ENCODE measurements around the gene IGF2R. TPM values are rescaled to one million over a fixed set of nuclear protein-coding genes. Genes with fewer than 3 reads are reported as not detected.

Gene IGF2R
- total RNA-seq, 1 donor from 2014 or later, result 73.4 TPM

DNA sequence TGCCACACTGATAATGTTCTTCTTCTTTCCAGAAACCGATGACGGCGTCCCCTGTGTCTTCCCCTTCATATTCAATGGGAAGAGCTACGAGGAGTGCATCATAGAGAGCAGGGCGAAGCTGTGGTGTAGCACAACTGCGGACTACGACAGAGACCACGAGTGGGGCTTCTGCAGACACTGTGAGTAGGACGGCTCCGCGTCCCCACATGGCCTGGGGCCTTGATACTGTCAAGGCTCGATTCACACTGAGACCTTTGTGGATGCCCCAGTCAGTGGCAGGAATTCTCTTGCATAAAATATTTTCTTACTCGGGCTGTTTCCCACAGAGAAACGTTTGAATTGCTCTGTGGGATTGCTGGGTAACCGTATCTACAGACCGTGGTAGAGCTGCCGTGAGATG is 111.2 kb downstream of the IGF2R start:
- DNase-seq (ENCODE audit: extremely low spot score in 2 of 2), result no peak
- no peaks in the 10 kb centered on the region for H3K27me3 ChIP-seq
- no peaks in the 10 kb centered on the region for H3K9me3 ChIP-seq
- no peak overlapping the region for H3K4me3 ChIP-seq
- H3K4me1 ChIP-seq, result no peaks in the 10 kb centered on the region
- H3K36me3 ChIP-seq, result peaks cover 0 to 74% of the 10 kb centered on the region in 2 donors
- H3K27ac ChIP-seq, result no peak overlapping the region
- intact Hi-C loops (cut with DNase I), result no loop called here
- TF ChIP-seq POLR2AphosphoS5 (IDR thresholded peaks at IDR 0.05; ENCODE audit: insufficient read depth in 1 of 2, low read depth in 1 of 2) (no peak), POLR2A (IDR thresholded peaks at IDR 0.05) (no peak)
- TF ChIP-seq, protein P1, sequence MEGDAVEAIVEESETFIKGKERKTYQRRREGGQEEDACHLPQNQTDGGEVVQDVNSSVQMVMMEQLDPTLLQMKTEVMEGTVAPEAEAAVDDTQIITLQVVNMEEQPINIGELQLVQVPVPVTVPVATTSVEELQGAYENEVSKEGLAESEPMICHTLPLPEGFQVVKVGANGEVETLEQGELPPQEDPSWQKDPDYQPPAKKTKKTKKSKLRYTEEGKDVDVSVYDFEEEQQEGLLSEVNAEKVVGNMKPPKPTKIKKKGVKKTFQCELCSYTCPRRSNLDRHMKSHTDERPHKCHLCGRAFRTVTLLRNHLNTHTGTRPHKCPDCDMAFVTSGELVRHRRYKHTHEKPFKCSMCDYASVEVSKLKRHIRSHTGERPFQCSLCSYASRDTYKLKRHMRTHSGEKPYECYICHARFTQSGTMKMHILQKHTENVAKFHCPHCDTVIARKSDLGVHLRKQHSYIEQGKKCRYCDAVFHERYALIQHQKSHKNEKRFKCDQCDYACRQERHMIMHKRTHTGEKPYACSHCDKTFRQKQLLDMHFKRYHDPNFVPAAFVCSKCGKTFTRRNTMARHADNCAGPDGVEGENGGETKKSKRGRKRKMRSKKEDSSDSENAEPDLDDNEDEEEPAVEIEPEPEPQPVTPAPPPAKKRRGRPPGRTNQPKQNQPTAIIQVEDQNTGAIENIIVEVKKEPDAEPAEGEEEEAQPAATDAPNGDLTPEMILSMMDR (IDR thresholded peaks at IDR 0.05), result no peak

DNA sequence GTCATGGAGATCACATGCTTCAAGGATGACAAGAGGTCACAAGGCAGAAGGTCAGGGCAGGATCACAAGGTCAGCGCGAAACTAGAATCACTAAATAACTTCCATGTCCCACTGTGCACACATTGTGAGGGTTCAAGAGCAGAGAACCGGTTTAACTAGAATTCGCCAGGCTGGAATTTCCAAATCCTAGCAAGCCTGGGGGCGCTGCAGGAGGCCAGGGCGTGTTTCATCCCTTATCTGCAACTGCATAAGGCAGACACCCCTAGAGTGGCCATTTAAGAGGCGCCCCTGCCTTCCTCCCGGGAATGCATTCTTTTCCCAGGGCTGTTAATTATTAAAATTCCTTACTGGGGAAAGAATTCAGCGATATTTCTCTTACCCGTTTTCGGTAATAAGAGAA is 112.5 kb downstream of the IGF2R start:
- peaks cover 0 to 86% of the 10 kb centered on the region in 2 donors for H3K36me3 ChIP-seq
- intact Hi-C loops (cut with DNase I), result no loop called here
- no peak overlapping the region for H3K4me3 ChIP-seq
- no peak for DNase-seq (ENCODE audit: extremely low spot score in 2 of 2)
- H3K4me1 ChIP-seq, result no peaks in the 10 kb centered on the region
- no peaks in the 10 kb centered on the region for H3K27me3 ChIP-seq
- H3K9me3 ChIP-seq, result no peaks in the 10 kb centered on the region
- TF ChIP-seq POLR2AphosphoS5 (IDR thresholded peaks at IDR 0.05; ENCODE audit: insufficient read depth in 1 of 2, low read depth in 1 of 2) (no peak), POLR2A (IDR thresholded peaks at IDR 0.05) (no peak)
- TF ChIP-seq, protein P1 (IDR thresholded peaks at IDR 0.05), result no peak
- no peak overlapping the region for H3K27ac ChIP-seq

DNA sequence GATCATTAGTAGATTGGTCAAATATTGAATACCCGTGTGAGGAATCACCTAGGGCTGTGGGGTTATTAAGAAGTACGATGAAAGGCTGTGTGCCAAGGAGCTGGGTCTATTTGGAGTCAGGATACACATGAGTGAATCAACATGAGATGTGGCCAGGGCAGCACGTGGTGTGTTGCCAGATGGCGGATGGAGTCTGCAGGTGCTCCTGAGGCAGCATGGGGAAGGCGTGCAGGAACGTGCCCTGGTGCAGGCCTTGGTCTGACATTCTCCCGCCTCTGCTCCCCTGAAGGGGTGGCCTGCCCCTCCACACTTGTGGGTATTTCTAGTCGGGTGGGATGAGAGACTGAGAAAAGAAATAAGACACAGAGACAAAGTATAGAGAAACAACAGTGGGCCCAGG is 113.7 kb downstream of the IGF2R start:
- H3K4me1 ChIP-seq, result no peaks in the 10 kb centered on the region
- no peak overlapping the region for H3K27ac ChIP-seq
- TF ChIP-seq POLR2AphosphoS5 (IDR thresholded peaks at IDR 0.05; ENCODE audit: insufficient read depth in 1 of 2, low read depth in 1 of 2) (no peak), POLR2A (IDR thresholded peaks at IDR 0.05) (no peak)
- TF ChIP-seq, protein P1 (IDR thresholded peaks at IDR 0.05), result no peak
- no peak for DNase-seq (ENCODE audit: extremely low spot score in 2 of 2)
- peaks cover 0 to 87% of the 10 kb centered on the region in 2 donors for H3K36me3 ChIP-seq
- no peaks in the 10 kb centered on the region for H3K9me3 ChIP-seq
- no peak overlapping the region for H3K4me3 ChIP-seq
- H3K27me3 ChIP-seq, result no peaks in the 10 kb centered on the region
- intact Hi-C loops (cut with DNase I), result no loop called here

DNA sequence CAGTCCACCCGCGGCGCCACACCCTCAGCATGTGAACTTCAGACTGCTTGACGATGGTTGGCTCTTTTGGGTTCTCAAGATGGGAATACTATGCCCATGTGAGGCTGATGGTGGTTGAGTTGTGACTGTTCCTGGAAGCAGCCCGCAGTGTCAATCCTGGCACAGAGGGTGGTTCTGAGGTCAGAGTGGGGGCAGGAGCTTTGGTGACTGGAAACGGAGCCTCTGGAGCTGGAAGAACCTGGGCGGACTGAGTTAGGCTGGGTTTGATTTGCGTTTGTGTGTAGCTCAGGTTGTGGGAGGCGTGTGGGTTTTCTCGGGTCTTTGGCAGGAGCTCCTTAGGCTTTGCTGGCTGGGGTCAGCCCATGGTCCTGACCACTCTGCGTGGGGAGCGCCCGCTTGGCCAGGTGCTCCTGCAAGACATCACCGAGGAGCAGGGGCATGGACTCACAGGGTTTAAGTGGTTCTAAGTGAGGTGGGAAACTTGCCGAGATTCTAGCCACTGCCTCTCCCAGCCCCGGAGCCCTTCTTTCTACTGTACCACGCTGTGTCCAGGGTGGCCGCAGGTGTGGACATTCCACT is 115.4 kb downstream of the IGF2R start:
- Histone ChIP-seq H3K27me3 (no peaks in the 10 kb centered on the region), H3K4me3 (no peak overlapping the region), H3K36me3 (peaks cover 0 to 77% of the 10 kb centered on the region in 2 donors), H3K4me1 (peaks cover 1% of the 10 kb centered on the region), H3K9me3 (no peaks in the 10 kb centered on the region), H3K27ac (no peak overlapping the region)
- no peak for DNase-seq (ENCODE audit: extremely low spot score in 2 of 2)
- intact Hi-C loops (cut with DNase I), result no loop called here
- TF ChIP-seq POLR2AphosphoS5 (IDR thresholded peaks at IDR 0.05; ENCODE audit: insufficient read depth in 1 of 2, low read depth in 1 of 2) (no peak), POLR2A (IDR thresholded peaks at IDR 0.05) (no peak)
- TF ChIP-seq, protein P1 (IDR thresholded peaks at IDR 0.05), result no peak

DNA sequence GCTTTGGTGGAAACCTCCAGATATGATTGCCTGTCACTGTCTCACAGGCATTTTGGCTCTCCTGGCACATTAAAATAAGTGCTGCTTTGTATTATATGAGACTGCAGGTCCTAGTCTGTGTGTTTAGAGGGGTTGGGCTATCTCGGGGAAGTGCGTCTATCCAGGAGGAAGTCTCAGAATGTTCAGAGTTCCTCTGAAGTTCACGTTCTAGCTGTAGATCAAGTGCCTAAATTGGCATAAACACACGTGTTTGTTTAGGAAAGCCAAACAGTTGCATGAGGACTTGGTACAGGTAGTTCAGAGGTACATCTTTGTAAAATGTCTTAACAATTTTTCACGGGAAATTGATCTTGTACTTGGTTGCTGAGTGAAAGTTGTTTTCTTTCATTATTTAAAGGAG is 116.3 kb downstream of the IGF2R start:
- no peaks in the 10 kb centered on the region for H3K9me3 ChIP-seq
- H3K36me3 ChIP-seq, result peaks cover 0 to 77% of the 10 kb centered on the region in 2 donors
- H3K4me1 ChIP-seq, result peaks cover 5% of the 10 kb centered on the region
- no peak for DNase-seq (ENCODE audit: extremely low spot score in 2 of 2)
- no peaks in the 10 kb centered on the region for H3K27me3 ChIP-seq
- H3K27ac ChIP-seq, result no peak overlapping the region
- TF ChIP-seq POLR2A (IDR thresholded peaks at IDR 0.05), result no peak
- no peak for TF ChIP-seq POLR2AphosphoS5 (IDR thresholded peaks at IDR 0.05; ENCODE audit: insufficient read depth in 1 of 2, low read depth in 1 of 2)
- TF ChIP-seq, protein P1 (IDR thresholded peaks at IDR 0.05), result no peak
- no peak overlapping the region for H3K4me3 ChIP-seq
- intact Hi-C loops (cut with DNase I), result loop anchor here (5.0 kb wide), 1 partner anchor 372 kb away; no protein-coding TSS in a partner anchor

Data from vagina (tissue), 2 donors.